HepG2 (cell line): ENCODE results near the gene CTNND1. TPM values are rescaled to one million over a fixed set of nuclear protein-coding genes. Genes with fewer than 3 reads are reported as not detected.

Experiments
- ATAC-seq: fragments of 200-7000 bp; cut with Tn5 transposase; 3 replicates; pipeline ENCODE4 v1.9.1; 2020; ENCODE audit warnings: mild to moderate bottlenecking, moderate library complexity
- BruUV-seq: library from RNA; stranded (reverse); fragments of 400-500 nt; replicated peaks from 2 replicates; lab custom pipeline; 2021; lab: Mats Ljungman, UMichigan
- CTCF ChIA-PET: fragments of 300-600 bp; formaldehyde crosslinking; extraction: SDS; loops from one replicate; lab custom pipeline; 2021; ENCODE audit warnings: low total read pairs, inconsistent platforms, low intra/inter-chr PET ratio; lab: Yijun Ruan, JAX
- POLR2A ChIA-PET: fragments of 350-600 bp; sonication (Branson Sonifier 250); formaldehyde crosslinking; loops from one replicate; lab custom pipeline; 2020; ENCODE audit warnings: antibody characterized with exemption, inconsistent platforms; lab: Yijun Ruan, JAX
- DNase-seq: peaks from one replicate; pipeline ENCODE4 v3.0.0-alpha.2; 2015; ENCODE audit warnings: low spot score
- FAIRE-seq: peaks from 3 replicates; lab custom pipeline; 2011; peaks lifted over from hg19 to GRCh38; lab: Jason Lieb, UNC
- H2AFZ ChIP-seq: one replicate; pipeline ENCODE4 v1.6.1; 2011; ENCODE audit warnings: low read length, inconsistent platforms
- H3K27ac ChIP-seq: fragments of 300-600 bp; 3 replicates; pipeline ENCODE4 v1.8.0; 2011; ENCODE audit warnings: mixed run types, mild to moderate bottlenecking, mixed read lengths, low read length, inconsistent platforms; ENCODE audit not compliant: insufficient read depth; ENCODE audit errors: extremely low read length
- H3K27me3 ChIP-seq, 2 experiments: fragments of 200-600 bp in 1 of 2; 2 replicates in 1 of 2; 3 replicates in 1 of 2; pipeline versions ENCODE4 v1.6.0 to v1.8.0; 2011; ENCODE audit warnings: low read length in 2 of 2, mild to moderate bottlenecking in 2 of 2, moderate library complexity in 2 of 2, inconsistent platforms in 1 of 2; ENCODE audit not compliant: insufficient read depth in 2 of 2, control insufficient read depth in 1 of 2
- H3K36me3 ChIP-seq, 2 experiments: fragments of 200-600 bp in 1 of 2; replicated peaks in 1 of 2; 2 replicates in 1 of 2; 3 replicates in 1 of 2; pipeline versions ENCODE4 v1.5.1 to v1.8.0; 2011; ENCODE audit warnings: low read length in 2 of 2, inconsistent platforms in 1 of 2; ENCODE audit not compliant: insufficient read depth in 2 of 2, control insufficient read depth in 1 of 2
- H3K4me1 ChIP-seq: 2 replicates; pipeline ENCODE4 v1.5.1; 2012; ENCODE audit warnings: low read length, inconsistent platforms; ENCODE audit not compliant: insufficient read depth
- H3K4me2 ChIP-seq: 2 replicates; pipeline ENCODE4 v1.6.0; 2011; ENCODE audit warnings: low read depth, low read length, inconsistent platforms
- H3K4me3 ChIP-seq, 3 experiments: fragments of 200-600 bp in 1 of 3; sonication (generic), shearing (Covaris generic) in 1 of 3; replicated peaks in 1 of 3; 2 replicates each; pipeline ENCODE4 v1.5.1; 2011 to 2016; ENCODE audit warnings: low read length in 3 of 3, inconsistent platforms in 2 of 3, low read depth in 2 of 3, mild to moderate bottlenecking in 2 of 3, control low read depth in 1 of 3, mixed read lengths in 1 of 3; ENCODE audit not compliant: insufficient read depth in 1 of 3
- H3K79me2 ChIP-seq: one replicate; pipeline ENCODE4 v1.6.1; 2011; ENCODE audit warnings: low read length, inconsistent platforms; ENCODE audit not compliant: insufficient read depth
- H3K9ac ChIP-seq: 2 replicates; pipeline ENCODE4 v1.6.0; 2011; ENCODE audit warnings: mild to moderate bottlenecking, low read depth, low read length, inconsistent platforms; ENCODE audit not compliant: insufficient read depth
- H3K9me3 ChIP-seq: 2 replicates; pipeline ENCODE4 v1.5.1; 2012; ENCODE audit warnings: mild to moderate bottlenecking, low read length
- H4K20me1 ChIP-seq: 2 replicates; pipeline ENCODE4 v1.6.0; 2011; ENCODE audit warnings: inconsistent platforms, mild to moderate bottlenecking, low read length, moderate library complexity; ENCODE audit not compliant: insufficient read depth
- ARNT2 ChIP-seq: sonication (generic); formaldehyde crosslinking; IDR thresholded peaks from 2 replicates; pipeline ENCODE4 v1.8.0; 2022; ENCODE audit warnings: mild to moderate bottlenecking, low read depth, missing genetic modification reagents, moderate library complexity
- HHEX ChIP-seq: IDR thresholded peaks from 2 replicates; pipeline ENCODE4 v1.6.1; 2016; ENCODE audit warnings: control low read depth
- TP53 ChIP-seq: sonication (generic); formaldehyde crosslinking; conservative IDR thresholded peaks from 2 replicates; pipeline ENCODE4 v1.4.0; 2020; ENCODE audit warnings: missing genetic modification reagents
- ZFP36 ChIP-seq: fragments of 150-350 bp; IDR thresholded peaks from 2 replicates; pipeline ENCODE4 v1.6.1; 2018; ENCODE audit warnings: borderline replicate concordance, low read length, low read depth; ENCODE audit not compliant: partially characterized antibody
- ZNF382 ChIP-seq: sonication (generic); formaldehyde crosslinking; IDR thresholded peaks from 2 replicates; pipeline ENCODE4 v1.5.0; 2020; ENCODE audit warnings: missing genetic modification reagents, mild to moderate bottlenecking, borderline replicate concordance
- ZNF652 ChIP-seq: IDR thresholded peaks from 2 replicates; pipeline ENCODE4 v1.6.1; 2016; ENCODE audit warnings: low read depth, borderline replicate concordance
- ZNF891 ChIP-seq: sonication (generic); formaldehyde crosslinking; IDR thresholded peaks from 2 replicates; pipeline ENCODE4 v1.5.0; 2020; ENCODE audit warnings: mild to moderate bottlenecking, missing genetic modification reagents
- WGBS: methylation state at CpG from one replicate; pipeline ENCODE4 v1.1.6; 2017; ENCODE audit warnings: low lambda C conversion rate; 5-methylcytosine and 5-hydroxymethylcytosine counted together
- in situ Hi-C: cut with HindIII; loops from 2 replicates; pipeline ENCODE4 v1.10.0; 2017; ENCODE audit warnings: low pct_unique_long_range_greater_than_20kb; ENCODE audit not compliant: extremely low pct_ligation_motif_present
- intact Hi-C: fragments of 100-400 bp; cut with micrococcal nuclease; formaldehyde crosslinking; loops from one replicate; pipeline ENCODE4 v1.10.0; 2022; ENCODE audit not compliant: unreplicated experiment
- polyA plus RNA-seq, 8 experiments: library from polyadenylated mRNA; depleted of rRNA in 3 of 8; stranded (reverse) in 7 of 8; unstranded in 1 of 8; fragments of >200 nt; fragmentation: Illumina TruSeq in 4 of 8; extraction: Trizol in 4 of 8; gene quantifications; 2 replicates each; pipeline versions ENCODE4 v1.2.1 to v1.2.3, GENCODE V29; 2011 to 2016; ENCODE audit warnings: low read depth in 4 of 8, missing spikeins in 1 of 8, mixed read lengths in 1 of 8; ENCODE audit not compliant: insufficient read depth in 1 of 8
- total RNA-seq, 5 experiments: library from RNA; depleted of rRNA; stranded (reverse); fragments of >200 nt; fragmentation: Illumina TruSeq; extraction: Trizol; gene quantifications; 2 replicates each; pipeline ENCODE4 v1.2.3, GENCODE V29; 2016; ENCODE audit warnings: low read depth in 1 of 5

CTNND1 gene
- total and polyA plus RNA-seq, 2 of the 13 experiments (the other 11 are each of a cell fraction or from before 2014, with no cell fraction given): 117 to 128 TPM

DNA sequence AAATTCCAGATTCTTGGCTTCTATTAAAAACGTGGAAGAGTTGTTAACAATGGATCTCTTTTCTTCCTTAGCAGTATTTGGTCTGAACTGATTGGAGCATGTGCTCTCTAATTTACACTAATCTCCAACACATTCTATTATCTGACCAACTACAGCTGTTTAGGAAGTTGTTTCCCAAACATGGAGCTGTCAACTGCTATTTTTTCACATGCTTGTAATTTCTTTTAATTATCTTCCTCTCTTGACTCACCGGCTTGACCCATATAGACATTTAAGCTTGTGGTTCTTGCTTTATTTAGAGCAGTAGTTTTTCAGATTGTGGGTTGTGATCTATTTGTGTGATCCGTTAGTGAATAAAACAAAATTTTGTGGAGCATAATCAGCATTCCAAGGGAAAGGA is 40.8 kb downstream of the CTNND1 start:
- TF ChIP-seq ZNF891: no peak
- Histone ChIP-seq H3K4me3 (no peak overlapping the region), H3K9ac (no peak overlapping the region), H3K9me3 (no peaks in the 10 kb centered on the region), H2AFZ (no peak overlapping the region), H4K20me1 (peaks cover 12% of the 10 kb centered on the region; the same call in 1 of the 2 replicates), H3K27me3 (no peaks in the 10 kb centered on the region), H3K79me2 (peaks cover 46% of the 10 kb centered on the region), H3K4me1 (peaks cover 41% of the 10 kb centered on the region), H3K36me3 (peaks cover 30 to 66% of the 10 kb centered on the region in 2 experiments), H3K27ac (no peak overlapping the region), H3K4me2 (no peak overlapping the region)
- ATAC-seq (no peak), DNase-seq (no peak), FAIRE-seq (no peak)
- intact Hi-C loops: loop anchor here (5.0 to 10.0 kb wide), 3 partner anchors 138 to 710 kb away; partner anchors contain the start of gene ZDHHC5
- BruUV-seq: no TSS peak
- CTCF ChIA-PET: interaction anchor here (3.4 kb wide), 1 partner anchor 51 kb away, joined by 47 read pairs; the partner anchor contains the start of gene BTBD18
- in situ Hi-C loops: loop anchor here (5.0 kb wide), 1 partner anchor 40 kb away; the partner anchor contains the start of gene CTNND1
- POLR2A ChIA-PET: interaction anchor here (2.5 to 4.4 kb wide), 2 partner anchors 40 to 90 kb away, joined by 14 to 83 read pairs; partner anchors contain the start of genes CTNND1, MED19 and TMX2
- WGBS: 95% methylated on average over 3 of the region's 3 CpGs

DNA sequence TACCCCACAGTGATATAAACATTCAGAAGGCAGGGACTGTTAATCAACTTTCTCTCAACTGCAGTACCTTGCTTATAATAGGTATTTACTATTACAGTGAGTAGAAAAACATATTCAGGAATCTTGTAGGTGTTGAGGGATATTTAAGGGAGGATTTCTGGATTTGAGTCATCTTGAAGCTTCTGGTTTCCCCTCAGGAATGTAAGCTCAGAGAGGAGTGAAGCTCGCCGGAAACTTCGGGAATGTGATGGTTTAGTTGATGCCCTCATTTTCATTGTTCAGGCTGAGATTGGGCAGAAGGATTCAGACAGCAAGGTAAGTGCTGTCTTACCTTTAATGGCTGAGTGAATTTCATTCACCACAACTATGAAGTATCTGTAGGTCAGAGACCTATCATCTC is 42.9 kb downstream of the CTNND1 start:
- no TSS peak for BruUV-seq
- in situ Hi-C loops (loop anchor here (5.0 kb wide), 1 partner anchor 42 kb away; the partner anchor contains the start of gene CTNND1), intact Hi-C loops (loop anchor here (5.0 to 10.0 kb wide), 3 partner anchors 140 to 708 kb away; partner anchors contain the start of gene ZDHHC5)

More for the DNA sequence above, 42.9 kb downstream of the CTNND1 start:
- no peak for FAIRE-seq
- H4K20me1 ChIP-seq: peaks cover 5% of the 10 kb centered on the region; the same call in 1 of the 2 replicates
- no peak for ATAC-seq
- 100% methylated on average over 3 of the region's 3 CpGs for WGBS
- H3K27me3 ChIP-seq: no peaks in the 10 kb centered on the region
- peaks cover 39 to 81% of the 10 kb centered on the region in 2 experiments for H3K36me3 ChIP-seq
- H3K4me2 ChIP-seq: no peak overlapping the region
- H3K4me1 ChIP-seq: peaks cover 21% of the 10 kb centered on the region
- no peak overlapping the region for H2AFZ ChIP-seq
- ChIA-PET POLR2A (no interaction called here), CTCF (no interaction called here)
- no peak overlapping the region for H3K4me3 ChIP-seq
- H3K9me3 ChIP-seq: no peaks in the 10 kb centered on the region
- TF ChIP-seq ARNT2 (CRISPR knock-in tag) (no peak), TP53 (CRISPR knock-in tag) (no peak), HHEX (CRISPR knock-in tag) (no peak), ZNF652 (CRISPR knock-in tag) (no peak), ZFP36 (no peak), ZNF382 (CRISPR knock-in tag) (no peak)
- no peak overlapping the region for H3K9ac ChIP-seq
- no peak for DNase-seq
- H3K27ac ChIP-seq: no peak overlapping the region
- peaks cover 30% of the 10 kb centered on the region for H3K79me2 ChIP-seq
